ENCODE results near the gene CRYBG2.

DNA sequence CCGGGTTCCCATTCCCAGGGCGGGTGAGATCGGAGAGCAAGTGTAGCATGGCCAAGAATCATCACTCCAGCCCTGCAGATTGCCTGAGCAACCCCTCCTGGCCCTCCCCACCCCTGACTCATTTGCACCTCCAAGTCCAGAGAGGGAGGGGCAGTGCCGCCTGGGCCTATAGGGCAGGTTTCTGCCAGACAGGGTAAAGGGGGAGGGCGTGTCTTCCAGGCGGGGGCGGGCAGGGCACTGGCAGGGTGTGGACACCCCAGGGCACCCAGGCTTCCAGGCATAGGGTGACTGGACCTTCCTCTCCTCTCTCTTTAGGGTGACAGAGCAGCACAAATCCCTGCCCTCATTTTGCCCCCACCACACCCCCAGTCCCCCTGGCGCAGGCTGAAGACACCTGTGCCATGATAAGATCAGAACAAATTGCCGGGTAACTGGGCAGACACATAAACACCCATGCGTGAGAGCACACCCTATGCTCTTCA is 3.2 kb upstream of the CRYBG2 start:
- TF ChIP-seq TCF7L2 (IDR thresholded peaks at IDR 0.05; ENCODE audit: low read depth, low read length) (no peak), POLR2AphosphoS5 (IDR thresholded peaks at IDR 0.05; ENCODE audit: low read depth, low read length) (no peak)
- TF ChIP-seq, protein P1, sequence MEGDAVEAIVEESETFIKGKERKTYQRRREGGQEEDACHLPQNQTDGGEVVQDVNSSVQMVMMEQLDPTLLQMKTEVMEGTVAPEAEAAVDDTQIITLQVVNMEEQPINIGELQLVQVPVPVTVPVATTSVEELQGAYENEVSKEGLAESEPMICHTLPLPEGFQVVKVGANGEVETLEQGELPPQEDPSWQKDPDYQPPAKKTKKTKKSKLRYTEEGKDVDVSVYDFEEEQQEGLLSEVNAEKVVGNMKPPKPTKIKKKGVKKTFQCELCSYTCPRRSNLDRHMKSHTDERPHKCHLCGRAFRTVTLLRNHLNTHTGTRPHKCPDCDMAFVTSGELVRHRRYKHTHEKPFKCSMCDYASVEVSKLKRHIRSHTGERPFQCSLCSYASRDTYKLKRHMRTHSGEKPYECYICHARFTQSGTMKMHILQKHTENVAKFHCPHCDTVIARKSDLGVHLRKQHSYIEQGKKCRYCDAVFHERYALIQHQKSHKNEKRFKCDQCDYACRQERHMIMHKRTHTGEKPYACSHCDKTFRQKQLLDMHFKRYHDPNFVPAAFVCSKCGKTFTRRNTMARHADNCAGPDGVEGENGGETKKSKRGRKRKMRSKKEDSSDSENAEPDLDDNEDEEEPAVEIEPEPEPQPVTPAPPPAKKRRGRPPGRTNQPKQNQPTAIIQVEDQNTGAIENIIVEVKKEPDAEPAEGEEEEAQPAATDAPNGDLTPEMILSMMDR (IDR thresholded peaks at IDR 0.05), result no peak
- TF ChIP-seq, protein P2, sequence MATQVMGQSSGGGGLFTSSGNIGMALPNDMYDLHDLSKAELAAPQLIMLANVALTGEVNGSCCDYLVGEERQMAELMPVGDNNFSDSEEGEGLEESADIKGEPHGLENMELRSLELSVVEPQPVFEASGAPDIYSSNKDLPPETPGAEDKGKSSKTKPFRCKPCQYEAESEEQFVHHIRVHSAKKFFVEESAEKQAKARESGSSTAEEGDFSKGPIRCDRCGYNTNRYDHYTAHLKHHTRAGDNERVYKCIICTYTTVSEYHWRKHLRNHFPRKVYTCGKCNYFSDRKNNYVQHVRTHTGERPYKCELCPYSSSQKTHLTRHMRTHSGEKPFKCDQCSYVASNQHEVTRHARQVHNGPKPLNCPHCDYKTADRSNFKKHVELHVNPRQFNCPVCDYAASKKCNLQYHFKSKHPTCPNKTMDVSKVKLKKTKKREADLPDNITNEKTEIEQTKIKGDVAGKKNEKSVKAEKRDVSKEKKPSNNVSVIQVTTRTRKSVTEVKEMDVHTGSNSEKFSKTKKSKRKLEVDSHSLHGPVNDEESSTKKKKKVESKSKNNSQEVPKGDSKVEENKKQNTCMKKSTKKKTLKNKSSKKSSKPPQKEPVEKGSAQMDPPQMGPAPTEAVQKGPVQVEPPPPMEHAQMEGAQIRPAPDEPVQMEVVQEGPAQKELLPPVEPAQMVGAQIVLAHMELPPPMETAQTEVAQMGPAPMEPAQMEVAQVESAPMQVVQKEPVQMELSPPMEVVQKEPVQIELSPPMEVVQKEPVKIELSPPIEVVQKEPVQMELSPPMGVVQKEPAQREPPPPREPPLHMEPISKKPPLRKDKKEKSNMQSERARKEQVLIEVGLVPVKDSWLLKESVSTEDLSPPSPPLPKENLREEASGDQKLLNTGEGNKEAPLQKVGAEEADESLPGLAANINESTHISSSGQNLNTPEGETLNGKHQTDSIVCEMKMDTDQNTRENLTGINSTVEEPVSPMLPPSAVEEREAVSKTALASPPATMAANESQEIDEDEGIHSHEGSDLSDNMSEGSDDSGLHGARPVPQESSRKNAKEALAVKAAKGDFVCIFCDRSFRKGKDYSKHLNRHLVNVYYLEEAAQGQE (IDR thresholded peaks at IDR 0.05; ENCODE audit: insufficient read depth in 1 of 2, low read depth in 2 of 2, low read length in 1 of 2), result no peak

All from Panc1 (cell line).